Head of caudate nucleus (tissue), 42 donors: ENCODE results near the gene LACC1.

ENCODE experiments used
- DNase-seq, 42 donors: peaks; one replicate each; pipeline versions ENCODE4 v3.0.0 to v3.0.0-alpha.2; 2020 to 2021; ENCODE audit warnings: mixed read lengths in 7 of 42
- intact Hi-C: fragments of 100-400 bp; cut with DNase I; formaldehyde crosslinking; loops from one replicate; pipeline ENCODE4 v1.15.0; 2022

LACC1 gene

GRCh38 chr13:43880214-43880855, 631 bp downstream of the LACC1 start:
- DNase-seq, result peak in 2 of 42 donors; percentile 8 to 42

GRCh38 chr13:43880926-43881325, 1.2 kb downstream of the LACC1 start:
- peak in 17 of 42 donors; percentile 14 to 75 (median 48) for DNase-seq
- intact Hi-C loops, result no loop called here

More at GRCh38 chr13:43880214-43880855, 631 bp downstream of the LACC1 start:
- intact Hi-C loops, result no loop called here

- intact Hi-C loops, result no loop called here
Measured at GRCh38 chr13:43881580-43881979, 1.9 kb downstream of the LACC1 start.

DNA sequence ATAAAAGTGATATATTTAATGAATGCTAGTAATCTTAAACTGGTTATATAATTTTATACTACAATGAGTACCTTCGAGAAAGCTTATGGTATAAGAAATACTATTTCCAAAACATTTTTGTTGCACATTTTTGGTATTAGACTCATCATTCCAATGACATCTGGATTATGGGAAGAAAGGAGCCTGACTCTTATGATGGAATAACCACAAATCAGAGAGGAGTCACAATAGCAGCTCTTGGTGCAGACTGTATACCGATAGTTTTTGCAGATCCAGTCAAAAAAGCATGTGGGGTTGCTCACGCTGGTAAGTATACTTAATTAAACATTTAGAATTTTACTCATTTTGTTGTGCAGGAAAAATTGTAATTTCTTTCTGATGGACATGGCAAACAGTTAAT, 3.9 kb downstream of the LACC1 start:
- DNase-seq, result no peak
- intact Hi-C loops, result no loop called here

More at GRCh38 chr13:43881580-43881979, 1.9 kb downstream of the LACC1 start:
- DNase-seq, result no peak

DNA sequence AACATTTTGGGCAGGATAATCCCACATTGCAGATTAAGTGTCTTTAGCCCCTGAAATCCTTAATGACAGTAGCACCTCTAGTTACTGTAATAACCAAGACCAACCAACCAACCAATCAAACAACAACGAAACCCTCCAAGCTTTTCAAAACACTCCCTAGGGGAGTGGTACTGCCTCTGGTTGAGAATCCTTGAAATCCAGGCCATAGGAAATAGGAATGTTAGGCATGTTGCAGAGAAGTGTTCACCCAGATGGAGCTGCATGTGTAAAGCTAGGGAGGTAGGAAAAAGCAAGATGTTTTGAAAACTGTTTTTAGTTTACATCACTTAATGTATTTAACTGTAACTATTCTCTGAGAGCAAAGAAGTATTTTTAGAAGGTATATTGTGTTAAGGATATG, 4.5 kb downstream of the LACC1 start:
- no peak for DNase-seq
- intact Hi-C loops, result no loop called here

- intact Hi-C loops, result no loop called here
- DNase-seq, result no peak
Measured at GRCh38 chr13:43894438-43894837, 14.7 kb downstream of the LACC1 start.

GRCh38 chr13:43895940-43896339, 16.2 kb downstream of the LACC1 start:
- intact Hi-C loops, result no loop called here
- no peak for DNase-seq

DNA sequence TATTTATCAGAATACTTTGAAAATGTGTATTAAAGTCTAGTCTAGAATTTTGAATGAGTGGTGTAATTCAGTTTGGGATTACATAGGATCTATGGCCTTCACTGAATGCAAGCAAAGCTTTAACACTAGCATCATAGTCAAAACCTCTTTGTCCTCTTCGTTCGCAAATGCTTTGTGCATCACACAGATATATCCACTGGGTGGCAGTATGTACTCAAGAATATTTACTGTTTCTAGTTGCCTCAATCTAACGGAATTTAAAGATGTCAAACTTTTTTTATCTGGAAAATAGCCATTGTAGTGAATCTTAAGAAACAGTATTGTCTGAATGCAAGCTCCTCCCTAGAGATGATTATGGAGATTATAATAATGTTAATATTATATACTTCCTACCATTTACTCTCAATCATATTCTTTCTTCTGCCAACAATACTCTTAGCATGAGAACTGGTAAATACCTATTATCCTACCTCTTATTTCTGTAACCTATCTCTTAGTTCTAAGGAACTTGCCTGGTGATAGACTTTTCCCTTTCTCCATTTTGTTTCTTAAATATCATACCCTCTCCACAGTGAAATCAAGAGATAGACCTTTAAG, 25.8 kb downstream of the LACC1 start:
- peak in 25 of 42 donors; percentile 11 to 82 (median 53) for DNase-seq
- intact Hi-C loops, result loop anchor here (5.0 to 10.0 kb wide), 2 partner anchors 139 to 532 kb away; no protein-coding TSS in a partner anchor

DNA sequence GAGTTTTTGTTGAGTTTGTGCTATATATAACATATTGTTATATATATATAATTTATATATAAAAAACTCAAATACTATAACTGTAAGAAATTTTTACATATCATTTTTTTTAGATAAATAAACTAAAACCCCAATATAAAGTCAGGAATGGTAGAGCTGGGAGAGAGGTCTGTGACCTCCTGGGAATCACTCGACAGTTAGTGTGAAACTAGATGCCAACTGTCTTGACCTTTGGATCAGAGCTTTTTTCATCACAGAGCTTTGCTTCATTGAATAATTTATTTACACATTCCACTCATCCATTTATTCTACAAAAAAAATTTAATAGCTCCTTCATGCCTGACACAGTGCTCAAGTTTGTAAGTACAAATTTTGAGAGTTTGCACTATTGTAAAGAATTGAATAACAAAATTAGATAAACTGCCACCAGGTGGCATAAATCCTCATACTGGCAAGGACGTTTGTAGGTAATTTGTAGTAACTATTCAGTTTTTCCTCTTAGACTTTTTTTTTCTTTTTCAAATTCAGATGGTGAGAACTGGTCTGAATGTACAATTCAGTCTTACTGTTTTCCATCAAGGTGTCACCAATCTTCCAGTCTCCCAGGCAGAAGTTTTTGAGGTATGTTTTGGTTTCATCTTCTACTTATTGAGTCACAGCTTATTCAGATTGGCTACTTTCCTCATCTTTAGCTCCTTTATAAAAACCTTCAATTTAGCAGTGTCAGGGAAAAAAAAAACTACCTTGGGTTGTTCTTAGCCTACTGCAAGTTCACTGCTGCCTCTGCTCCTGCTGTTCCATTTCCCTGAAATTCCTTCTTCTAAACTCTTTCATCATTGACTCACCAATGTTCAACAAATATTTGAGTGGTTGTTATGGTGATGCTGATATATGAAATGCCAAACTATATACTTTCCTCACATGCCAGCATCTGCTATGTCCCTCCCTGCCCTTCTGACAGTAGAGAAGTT, 28.7 kb downstream of the LACC1 start:
- DNase-seq, result peak in 13 of 42 donors; percentile 17 to 61 (median 28)

GRCh38 chr13:43910856-43911255, 31.2 kb downstream of the LACC1 start:
- intact Hi-C loops, result no loop called here
- no peak for DNase-seq

More for the DNA sequence above, 28.7 kb downstream of the LACC1 start:
- intact Hi-C loops, result loop anchor here (5.0 to 10.0 kb wide), 2 partner anchors 136 to 529 kb away; no protein-coding TSS in a partner anchor

DNA sequence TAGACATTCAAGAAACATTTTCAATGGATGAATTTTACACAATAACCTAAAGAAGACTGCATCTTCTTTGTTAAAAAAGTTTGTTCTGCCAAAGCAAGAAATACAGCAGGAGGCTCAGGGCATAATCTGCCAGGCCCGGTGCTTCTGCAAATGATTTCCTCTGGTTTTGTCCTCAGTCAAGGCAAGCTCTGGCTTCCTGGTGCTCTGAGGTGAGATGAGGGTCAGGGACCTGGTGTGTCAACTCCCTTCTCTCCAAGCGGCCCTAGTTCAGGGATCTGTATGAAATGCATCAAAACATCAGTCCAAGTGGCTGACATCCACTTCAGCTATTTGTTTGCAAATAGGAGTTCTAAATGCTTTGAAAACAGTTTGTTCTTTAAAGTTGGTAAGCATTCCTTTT, 31.6 kb downstream of the LACC1 start:
- peak in 2 of 42 donors; percentile 25 to 39 for DNase-seq
- intact Hi-C loops, result no loop called here

DNA sequence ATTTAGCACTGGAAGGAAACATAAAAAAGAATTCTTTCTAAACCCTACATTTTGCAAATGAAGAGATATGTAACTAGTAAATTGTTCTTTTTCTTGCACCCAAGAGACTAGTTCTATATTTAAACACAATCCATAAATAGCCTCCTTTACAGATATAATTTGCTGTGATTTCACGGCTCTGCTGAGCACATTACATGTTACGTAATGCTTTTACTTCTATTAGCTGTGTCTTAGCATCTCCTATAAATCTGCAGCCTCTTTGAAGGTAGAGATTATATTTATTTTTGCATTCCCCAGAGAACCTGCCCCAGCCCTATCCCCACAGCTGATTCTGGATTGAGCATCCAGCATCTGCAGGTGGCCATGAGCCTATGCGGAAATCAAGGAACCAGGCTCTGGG, 32.2 kb downstream of the LACC1 start:
- peak in 10 of 42 donors; percentile 8 to 52 (median 17) for DNase-seq
- intact Hi-C loops, result no loop called here

DNA sequence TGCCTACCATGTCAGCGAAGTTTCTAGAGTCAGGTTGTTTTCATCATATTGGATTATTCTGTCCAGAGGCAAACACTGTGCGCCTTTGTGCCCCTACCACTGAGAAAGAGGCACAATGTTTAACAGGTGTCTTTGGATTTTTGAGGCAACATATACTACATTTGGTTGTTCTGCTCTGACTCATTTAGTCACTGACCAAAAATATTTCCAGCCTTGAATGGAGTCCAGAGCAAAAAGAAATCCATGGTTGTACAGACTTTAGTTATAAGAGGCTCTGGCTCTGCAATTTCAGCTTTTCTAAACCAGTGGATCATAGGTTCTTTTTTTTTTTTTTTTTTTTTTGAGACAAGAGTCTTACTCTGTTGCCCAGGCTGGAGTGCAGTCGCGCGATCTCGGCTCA, 35.7 kb downstream of the LACC1 start:
- intact Hi-C loops, result no loop called here
- DNase-seq, result no peak

DNA sequence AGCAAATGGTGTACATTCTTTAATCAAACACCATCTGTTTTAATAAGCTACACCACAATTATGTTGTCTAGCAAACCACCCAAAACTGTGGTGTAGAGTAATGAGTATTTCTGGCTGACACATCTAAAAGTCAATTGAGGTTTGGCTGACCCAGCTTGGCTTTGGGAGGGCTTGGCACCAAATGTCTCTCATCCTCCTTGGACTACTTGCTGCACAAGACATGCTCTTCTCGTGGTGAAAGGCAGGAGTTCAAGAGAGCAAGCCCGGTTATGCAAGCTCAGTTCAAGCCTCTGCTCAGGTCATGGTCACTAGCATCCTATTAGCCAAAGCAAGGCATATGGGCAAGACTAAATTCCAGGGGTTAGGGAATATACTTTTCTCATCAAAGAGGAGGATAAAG, 37.1 kb downstream of the LACC1 start:
- DNase-seq, result no peak
- intact Hi-C loops, result no loop called here

DNA sequence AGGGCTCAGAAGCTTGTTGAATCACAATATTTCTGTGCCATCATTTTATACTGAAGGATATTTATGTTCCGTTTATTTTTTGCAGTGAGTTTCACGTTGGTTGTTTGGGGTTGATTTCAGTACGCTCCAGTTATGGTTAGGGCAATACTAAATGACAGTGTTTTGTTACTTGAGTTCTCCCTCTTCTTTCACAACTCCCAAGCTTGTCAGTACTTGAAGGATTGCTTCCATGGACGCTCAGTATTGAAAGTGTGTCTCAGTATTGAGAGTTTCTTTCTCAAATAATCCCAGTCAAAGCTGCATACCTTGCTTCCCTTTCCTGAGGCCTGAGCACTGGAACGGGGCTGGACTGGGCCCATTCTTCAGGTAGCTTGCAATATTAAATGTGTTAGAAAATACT, 38.9 kb downstream of the LACC1 start:
- no peak for DNase-seq
- intact Hi-C loops, result no loop called here

DNA sequence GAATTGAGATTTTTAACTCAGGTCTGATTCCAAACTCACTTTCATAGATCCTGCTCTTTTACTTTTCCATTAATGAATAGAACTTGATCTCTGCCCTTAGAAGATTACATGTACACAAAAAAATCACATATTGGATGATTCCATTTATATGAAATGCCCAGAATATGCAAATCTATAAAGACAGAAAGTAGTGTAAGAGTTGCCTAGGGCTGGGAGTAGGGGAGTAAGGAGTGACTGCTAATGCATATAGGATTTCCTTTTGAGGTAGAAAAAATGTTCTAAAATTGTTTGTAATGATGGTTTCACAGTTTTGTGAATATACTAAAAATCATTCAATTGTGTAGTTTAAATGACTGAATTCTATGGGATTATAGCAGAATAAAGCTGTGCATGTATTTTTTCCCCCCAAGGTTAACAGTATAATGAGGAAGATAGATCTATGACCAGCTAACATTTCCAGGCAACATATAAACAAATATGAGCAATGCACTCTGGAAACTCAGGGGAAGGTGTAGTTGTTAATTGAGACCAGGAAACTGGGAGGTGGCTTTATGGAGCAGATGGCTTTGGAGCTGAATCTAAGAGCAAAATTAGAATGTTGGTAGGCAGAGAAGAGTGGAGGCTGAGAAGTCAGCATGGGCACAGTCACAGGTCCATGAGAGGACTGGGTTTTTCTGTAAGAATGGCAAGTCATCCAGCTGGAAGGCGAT, 41.4 kb downstream of the LACC1 start:
- DNase-seq, result no peak
- intact Hi-C loops, result no loop called here

DNA sequence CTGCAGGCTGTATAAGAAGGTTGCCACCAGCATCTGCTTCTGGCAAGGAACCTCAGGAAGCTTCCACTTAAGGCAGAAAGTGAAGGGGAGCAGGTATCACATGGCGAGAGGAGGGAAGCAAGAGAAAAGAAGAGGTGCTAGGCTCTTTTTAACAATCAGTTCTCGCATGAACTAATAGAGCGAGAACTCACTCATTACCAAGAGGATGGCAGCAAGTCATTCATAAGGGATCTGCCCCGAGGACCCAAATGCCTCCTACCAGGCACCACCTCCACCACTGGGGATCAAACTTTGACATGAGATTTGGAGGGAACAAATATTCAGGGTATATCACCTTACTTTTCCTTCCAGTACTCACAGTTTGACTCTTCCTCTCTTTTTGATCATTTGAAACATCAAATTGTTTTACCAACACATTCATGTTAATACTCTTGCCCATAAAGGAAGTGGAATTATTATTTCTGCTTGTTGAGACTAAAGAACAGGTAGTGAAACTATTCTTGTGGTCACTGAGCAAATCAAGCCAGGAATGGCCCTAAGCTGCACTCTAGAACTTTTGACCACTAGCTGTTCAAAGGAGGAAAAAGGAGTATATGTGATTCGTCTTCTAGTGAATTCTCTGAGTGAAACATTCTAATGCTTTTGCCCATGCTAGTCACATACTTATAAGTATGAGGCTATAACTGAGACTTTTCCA, 45.0 kb downstream of the LACC1 start:
- intact Hi-C loops, result no loop called here
- DNase-seq, result no peak

GRCh38 chr13:43929947-43930346, 50.2 kb downstream of the LACC1 start:
- intact Hi-C loops, result no loop called here
- no peak for DNase-seq
